ENCODE data around the gene OAS3.

GRCh38 chr12:112987561-112987960, 49.3 kb downstream of the OAS3 start:
- TF ChIP-seq EZH2 (IDR thresholded peaks at IDR 0.05; ENCODE audit: insufficient read depth, poor library complexity, severe bottlenecking) (no peak), EZH2phosphoT487 (IDR thresholded peaks at IDR 0.05; ENCODE audit: insufficient read depth, low read depth) (no peak)

Data from GM23248 (cell line).